Body of pancreas (tissue), 4 donors: ENCODE results near the gene CASZ1. TPM values are rescaled to one million over a fixed set of nuclear protein-coding genes. Genes with fewer than 3 reads are reported as not detected.

Experiments used
- ATAC-seq: fragments of 150-250 bp; one replicate; pipeline ENCODE4 v1.9.1; 2016
- DNase-seq, 4 donors: peaks; one replicate each; pipeline ENCODE4 v3.0.0-alpha.2; 2019
- H3K27ac ChIP-seq, 4 donors: fragments of 200-600 bp; sonication (generic); 1 replicate in 3 of 4; 2 replicates in 1 of 4; pipeline versions ENCODE4 v1.5.1 to v1.6.1; 2016 to 2019; ENCODE audit warnings: mild to moderate bottlenecking in 1 of 4, mixed read lengths in 1 of 4, moderate library complexity in 1 of 4
- H3K27me3 ChIP-seq, 2 donors: fragments of 200-600 bp; sonication (generic); one replicate each; pipeline ENCODE4 v1.6.0; 2016; ENCODE audit warnings: mild to moderate bottlenecking in 1 of 2
- H3K36me3 ChIP-seq, 2 donors: fragments of 200-600 bp; sonication (generic); replicated peaks in 1 of 2; 2 replicates each; pipeline ENCODE4 v1.5.1; 2016; ENCODE audit warnings: low read depth in 2 of 2; ENCODE audit not compliant: insufficient read depth in 1 of 2
- H3K4me1 ChIP-seq: fragments of 200-600 bp; sonication (generic); one replicate; pipeline ENCODE4 v1.6.0; 2016
- H3K4me3 ChIP-seq, 2 donors: fragments of 200-600 bp; sonication (generic); 1 replicate in 1 of 2; 2 replicates in 1 of 2; pipeline ENCODE4 v1.5.1; 2016 to 2019
- H3K9me3 ChIP-seq, 3 donors: fragments of 200-600 bp; sonication (generic); 1 replicate in 2 of 3; 2 replicates in 1 of 3; pipeline ENCODE4 v1.5.1; 2016
- POLR2A ChIP-seq, 3 donors: fragments of 450-650 bp; IDR thresholded peaks; one replicate each; pipeline ENCODE4 v1.6.1; 2016; ENCODE audit warnings: antibody characterized with exemption in 3 of 3, mild to moderate bottlenecking in 2 of 3
- WGBS, 2 donors: methylation state at CpG; one replicate each; pipeline ENCODE4 v1.1.5; 2017; 5-methylcytosine and 5-hydroxymethylcytosine counted together
- intact Hi-C: fragments of 100-400 bp; cut with DNase I; formaldehyde crosslinking; loops from one replicate; pipeline ENCODE4 v1.15.1; 2023
- total RNA-seq, 2 donors: library from RNA; depleted of rRNA; stranded (reverse); fragments of >200 nt; gene quantifications; one replicate each; pipeline ENCODE4 v1.1.0, GENCODE V29; 2016
- TF ChIP-seq, protein P1 (sequence below), 7 experiments: fragments of 450-650 bp in 4 of 7; fragments of 200-600 bp in 3 of 7; sonication (generic) in 3 of 7; IDR thresholded peaks; one replicate each; pipeline ENCODE4 v1.5.1; 2016 to 2019; ENCODE audit warnings: antibody characterized with exemption in 7 of 7

CASZ1 gene
- total RNA-seq, 2 donors from 2014 or later: 9.3 to 14.2 TPM

DNA sequence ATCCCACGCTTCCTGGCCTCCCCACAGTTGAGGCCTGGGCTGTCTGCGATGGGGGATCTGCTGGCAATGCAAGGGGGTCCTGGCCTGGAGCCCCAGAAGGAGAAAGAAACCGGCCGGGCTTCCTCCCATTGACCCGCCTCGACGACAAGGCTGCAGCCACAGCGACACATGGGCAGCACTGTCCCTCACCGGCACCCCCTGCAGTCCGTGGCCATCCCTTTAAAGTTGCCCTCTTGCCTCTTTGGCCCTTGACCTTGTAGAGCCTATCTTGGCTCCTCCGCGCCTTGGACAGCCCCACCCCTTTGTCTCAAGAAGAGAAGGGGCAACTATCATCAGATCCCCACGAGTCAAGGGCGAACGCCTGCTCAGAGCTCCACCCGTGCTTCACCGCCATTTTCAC is 106.0 kb downstream of the CASZ1 start:
- H3K36me3 ChIP-seq: no peaks in the 10 kb centered on the region
- intact Hi-C loops: loop anchor here (10.0 kb wide), 1 partner anchor 94 kb away; no protein-coding TSS in a partner anchor
- no peak for DNase-seq
- H3K27ac ChIP-seq: peak overlapping the region in 3 of 4 donors; percentile 10 to 92 (median 86)
- no peak overlapping the region for H3K4me3 ChIP-seq
- TF ChIP-seq, protein P1, sequence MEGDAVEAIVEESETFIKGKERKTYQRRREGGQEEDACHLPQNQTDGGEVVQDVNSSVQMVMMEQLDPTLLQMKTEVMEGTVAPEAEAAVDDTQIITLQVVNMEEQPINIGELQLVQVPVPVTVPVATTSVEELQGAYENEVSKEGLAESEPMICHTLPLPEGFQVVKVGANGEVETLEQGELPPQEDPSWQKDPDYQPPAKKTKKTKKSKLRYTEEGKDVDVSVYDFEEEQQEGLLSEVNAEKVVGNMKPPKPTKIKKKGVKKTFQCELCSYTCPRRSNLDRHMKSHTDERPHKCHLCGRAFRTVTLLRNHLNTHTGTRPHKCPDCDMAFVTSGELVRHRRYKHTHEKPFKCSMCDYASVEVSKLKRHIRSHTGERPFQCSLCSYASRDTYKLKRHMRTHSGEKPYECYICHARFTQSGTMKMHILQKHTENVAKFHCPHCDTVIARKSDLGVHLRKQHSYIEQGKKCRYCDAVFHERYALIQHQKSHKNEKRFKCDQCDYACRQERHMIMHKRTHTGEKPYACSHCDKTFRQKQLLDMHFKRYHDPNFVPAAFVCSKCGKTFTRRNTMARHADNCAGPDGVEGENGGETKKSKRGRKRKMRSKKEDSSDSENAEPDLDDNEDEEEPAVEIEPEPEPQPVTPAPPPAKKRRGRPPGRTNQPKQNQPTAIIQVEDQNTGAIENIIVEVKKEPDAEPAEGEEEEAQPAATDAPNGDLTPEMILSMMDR (IDR thresholded peaks at IDR 0.05): no peak
- no peak for TF ChIP-seq POLR2A (IDR thresholded peaks at IDR 0.05)
- no peak for ATAC-seq
- 81 to 83% methylated on average over 14 to 17 of the region's 17 CpGs for WGBS, 2 donors
- peaks cover 79% of the 10 kb centered on the region for H3K4me1 ChIP-seq
- no peaks in the 10 kb centered on the region for H3K9me3 ChIP-seq
- no peaks in the 10 kb centered on the region for H3K27me3 ChIP-seq

DNA sequence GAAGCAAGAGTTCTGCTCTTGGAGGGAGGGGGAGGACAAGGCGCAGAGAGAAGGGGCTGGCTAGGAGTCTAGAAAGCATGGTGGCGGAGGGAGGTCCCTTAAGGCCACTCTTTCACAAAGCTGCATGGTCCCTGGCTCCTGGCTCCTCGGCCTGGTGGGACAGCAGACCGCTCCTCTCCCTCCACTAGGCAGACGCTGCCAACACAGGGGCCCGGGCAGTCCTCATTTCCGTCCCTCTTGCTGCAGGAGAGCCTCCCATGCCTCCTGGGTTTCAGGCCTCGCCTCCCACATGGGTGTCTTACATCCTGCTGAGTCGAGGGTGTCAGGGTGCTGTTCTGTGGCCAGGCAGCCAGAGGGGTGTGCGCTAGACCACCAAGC is 108.0 kb downstream of the CASZ1 start:
- Histone ChIP-seq H3K36me3 (no peaks in the 10 kb centered on the region), H3K9me3 (no peaks in the 10 kb centered on the region), H3K27ac (peak overlapping the region; percentile 63 to 95 (median 89)), H3K27me3 (no peaks in the 10 kb centered on the region), H3K4me3 (no peak overlapping the region), H3K4me1 (peaks cover 93% of the 10 kb centered on the region)
- intact Hi-C loops: loop anchor here (5.0 kb wide), 1 partner anchor 179 kb away; no protein-coding TSS in a partner anchor
- ATAC-seq (no peak), DNase-seq (no peak)
- TF ChIP-seq, protein P1 (IDR thresholded peaks at IDR 0.05): no peak
- no peak for TF ChIP-seq POLR2A (IDR thresholded peaks at IDR 0.05)
- WGBS, 2 donors: 84 to 92% methylated on average over 7 to 10 of the region's 10 CpGs

GRCh38 chr1:10687782-10688408 is 108.6 kb downstream of the CASZ1 start:
- H3K36me3 ChIP-seq: no peaks in the 10 kb centered on the region
- no peaks in the 10 kb centered on the region for H3K9me3 ChIP-seq
- peaks cover 95% of the 10 kb centered on the region for H3K4me1 ChIP-seq
- TF ChIP-seq, protein P1 (IDR thresholded peaks at IDR 0.05): no peak
- no peak for TF ChIP-seq POLR2A (IDR thresholded peaks at IDR 0.05)
- DNase-seq (peak in 3 of 4 donors; percentile 42 to 58 (median 54)), ATAC-seq (no peak)
- H3K27me3 ChIP-seq: no peaks in the 10 kb centered on the region
- 36 to 37% methylated on average over 13 to 15 of the region's 15 CpGs for WGBS, 2 donors
- intact Hi-C loops: loop anchor here (5.0 kb wide), 1 partner anchor 179 kb away; no protein-coding TSS in a partner anchor
- H3K27ac ChIP-seq: peak overlapping the region; percentile 86 to 95 (median 92)
- H3K4me3 ChIP-seq: no peak overlapping the region

DNA sequence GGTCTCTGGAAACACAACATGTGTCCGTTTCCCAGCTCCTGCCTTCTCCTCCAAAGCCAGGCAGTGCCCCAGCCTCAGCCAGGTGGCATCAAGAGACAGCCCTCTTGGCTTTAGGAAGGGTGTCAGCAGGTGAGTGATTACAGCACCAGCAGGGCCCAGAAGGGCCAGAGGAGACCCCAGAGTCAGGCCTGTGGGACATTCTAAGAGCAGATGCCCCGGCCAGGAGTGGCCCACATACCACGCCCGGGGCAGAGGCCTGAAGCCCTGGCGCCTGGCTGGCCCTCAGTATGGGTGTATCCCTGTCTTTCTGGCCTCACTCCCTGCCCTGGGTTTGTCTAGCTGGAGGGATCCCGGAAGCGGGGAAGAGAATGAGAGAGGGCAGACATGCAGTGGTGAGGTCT is 109.2 kb downstream of the CASZ1 start:
- no peak for TF ChIP-seq POLR2A (IDR thresholded peaks at IDR 0.05)
- TF ChIP-seq, protein P1 (IDR thresholded peaks at IDR 0.05): peak in 3 of 7 experiments; percentile 1 to 38 (median 26)
- WGBS, 2 donors: 10 to 25% methylated on average over 6 to 7 of the region's 7 CpGs
- peak; percentile 70 to 83 (median 83) for DNase-seq
- ATAC-seq: peak; percentile 49
- Histone ChIP-seq H3K36me3 (no peaks in the 10 kb centered on the region), H3K9me3 (no peaks in the 10 kb centered on the region), H3K27me3 (no peaks in the 10 kb centered on the region), H3K27ac (peak overlapping the region; percentile 86 to 95 (median 92)), H3K4me1 (peaks cover 95% of the 10 kb centered on the region), H3K4me3 (no peak overlapping the region)
- intact Hi-C loops: loop anchor here (5.0 kb wide), 1 partner anchor 180 kb away; no protein-coding TSS in a partner anchor
